Ectodermal cell (in vitro differentiated cells): ENCODE results near the gene FOXF1.

Experiments
- H3K27ac ChIP-seq: 2 replicates; pipeline ENCODE4 v1.7.0; 2013; ENCODE audit warnings: mild to moderate bottlenecking, low read depth, low read length; ENCODE audit not compliant: insufficient read depth, poor library complexity, severe bottlenecking
- H3K27me3 ChIP-seq: 2 replicates; pipeline ENCODE4 v1.7.0; 2013; ENCODE audit warnings: mild to moderate bottlenecking, low read length; ENCODE audit not compliant: insufficient read depth, control insufficient read depth, poor library complexity, severe bottlenecking
- H3K36me3 ChIP-seq: one replicate; pipeline ENCODE4 v1.7.0; 2013; ENCODE audit warnings: low read length; ENCODE audit not compliant: control insufficient read depth, insufficient read depth
- H3K4me1 ChIP-seq: one replicate; pipeline ENCODE4 v1.7.0; 2013; ENCODE audit warnings: low read length; ENCODE audit not compliant: control insufficient read depth, insufficient read depth
- H3K4me3 ChIP-seq: 2 replicates; pipeline ENCODE4 v1.7.0; 2013; ENCODE audit warnings: low read depth, low read length, control low read depth; ENCODE audit not compliant: insufficient read depth
- H3K9me3 ChIP-seq: 2 replicates; pipeline ENCODE4 v1.7.0; 2013; ENCODE audit warnings: mild to moderate bottlenecking, low read length, moderate library complexity; ENCODE audit not compliant: control insufficient read depth
- WGBS, 2 experiments: methylation state at CpG; one replicate each; pipeline ENCODE4 v1.1.7; 2013; ENCODE audit warnings: missing lambda C conversion rate in 2 of 2; 5-methylcytosine and 5-hydroxymethylcytosine counted together

Gene FOXF1

GRCh38 chr16:86534779-86535615, 24.7 kb downstream of the FOXF1 start:
- no peak overlapping the region for H3K4me3 ChIP-seq
- peaks cover under 1% of the 10 kb centered on the region for H3K36me3 ChIP-seq
- 86 to 89% methylated on average over 18 of the region's 18 CpGs for WGBS, 2 experiments
- no peaks in the 10 kb centered on the region for H3K9me3 ChIP-seq
- H3K4me1 ChIP-seq = peaks cover 9% of the 10 kb centered on the region
- no peaks in the 10 kb centered on the region for H3K27me3 ChIP-seq
- no peak overlapping the region for H3K27ac ChIP-seq

GRCh38 chr16:86536621-86537020, 26.3 kb downstream of the FOXF1 start:
- Histone ChIP-seq H3K9me3 (no peaks in the 10 kb centered on the region), H3K36me3 (peaks cover 11% of the 10 kb centered on the region), H3K4me1 (peaks cover 9% of the 10 kb centered on the region), H3K4me3 (no peak overlapping the region), H3K27me3 (no peaks in the 10 kb centered on the region), H3K27ac (no peak overlapping the region)
- 94 to 96% methylated on average over 17 of the region's 17 CpGs for WGBS, 2 experiments

GRCh38 chr16:86537486-86537885, 27.2 kb downstream of the FOXF1 start:
- H3K27ac ChIP-seq = no peak overlapping the region
- no peaks in the 10 kb centered on the region for H3K9me3 ChIP-seq
- WGBS, 2 experiments = 94 to 96% methylated on average over 4 of the region's 4 CpGs
- H3K27me3 ChIP-seq = no peaks in the 10 kb centered on the region
- peaks cover 15% of the 10 kb centered on the region for H3K36me3 ChIP-seq
- H3K4me3 ChIP-seq = no peak overlapping the region
- H3K4me1 ChIP-seq = peaks cover 9% of the 10 kb centered on the region

- Histone ChIP-seq H3K4me3 (no peak overlapping the region), H3K27me3 (no peaks in the 10 kb centered on the region), H3K36me3 (peaks cover 15% of the 10 kb centered on the region), H3K9me3 (no peaks in the 10 kb centered on the region), H3K27ac (no peak overlapping the region), H3K4me1 (peaks cover 9% of the 10 kb centered on the region)
- WGBS, 2 experiments = 95 to 96% methylated on average over 17 of the region's 17 CpGs
These were observed 28.0 kb downstream of the FOXF1 start for GRCh38 chr16:86538196-86538780.

- Histone ChIP-seq H3K36me3 (peaks cover 15% of the 10 kb centered on the region), H3K4me3 (no peak overlapping the region), H3K9me3 (no peaks in the 10 kb centered on the region), H3K27ac (no peak overlapping the region), H3K4me1 (peaks cover 2% of the 10 kb centered on the region), H3K27me3 (no peaks in the 10 kb centered on the region)
- 91 to 93% methylated on average over 6 of the region's 6 CpGs for WGBS, 2 experiments
These were observed 30.6 kb downstream of the FOXF1 start for GRCh38 chr16:86540894-86541293.

GRCh38 chr16:86541560-86541959, 31.2 kb downstream of the FOXF1 start:
- Histone ChIP-seq H3K9me3 (no peaks in the 10 kb centered on the region), H3K27ac (no peak overlapping the region), H3K36me3 (peaks cover 15% of the 10 kb centered on the region), H3K27me3 (no peaks in the 10 kb centered on the region), H3K4me1 (no peaks in the 10 kb centered on the region), H3K4me3 (no peak overlapping the region)
- WGBS, 2 experiments = 95 to 96% methylated on average over 11 of the region's 11 CpGs

GRCh38 chr16:86542756-86543750, 32.7 kb downstream of the FOXF1 start:
- no peaks in the 10 kb centered on the region for H3K27me3 ChIP-seq
- no peak overlapping the region for H3K4me3 ChIP-seq
- H3K36me3 ChIP-seq = peaks cover 21% of the 10 kb centered on the region
- 92 to 93% methylated on average over 21 of the region's 21 CpGs for WGBS, 2 experiments
- H3K9me3 ChIP-seq = no peaks in the 10 kb centered on the region
- H3K27ac ChIP-seq = no peak overlapping the region
- H3K4me1 ChIP-seq = no peaks in the 10 kb centered on the region

GRCh38 chr16:86545481-86545880, 35.2 kb downstream of the FOXF1 start:
- H3K4me1 ChIP-seq = no peaks in the 10 kb centered on the region
- no peak overlapping the region for H3K27ac ChIP-seq
- H3K9me3 ChIP-seq = no peaks in the 10 kb centered on the region
- H3K27me3 ChIP-seq = no peaks in the 10 kb centered on the region
- H3K4me3 ChIP-seq = no peak overlapping the region
- whole genome bisulfite sequencing, 2 experiments = 77 to 79% methylated on average over 12 of the region's 12 CpGs
- H3K36me3 ChIP-seq = peaks cover 19% of the 10 kb centered on the region

- H3K4me1 ChIP-seq = no peaks in the 10 kb centered on the region
- peaks cover 17% of the 10 kb centered on the region for H3K36me3 ChIP-seq
- no peak overlapping the region for H3K4me3 ChIP-seq
- H3K27me3 ChIP-seq = no peaks in the 10 kb centered on the region
- H3K9me3 ChIP-seq = no peaks in the 10 kb centered on the region
- H3K27ac ChIP-seq = no peak overlapping the region
- 94% methylated on average over 19 of the region's 19 CpGs for WGBS, 2 experiments
These were observed 35.8 kb downstream of the FOXF1 start for GRCh38 chr16:86545954-86546637.
